HG02885 (cell line): ENCODE measurements around the gene STARD5.

Experiments
- ATAC-seq: cut with Tn5 transposase; IDR thresholded peaks from one replicate; pipeline ENCODE4 v1.9.1; 2021; ENCODE audit warnings: mild to moderate bottlenecking; ENCODE audit not compliant: unreplicated experiment, poor library complexity

STARD5 gene

GRCh38 chr15:81297147-81297572 lies 26.8 kb downstream of the STARD5 start:
- ATAC-seq, result no peak

GRCh38 chr15:81296673-81297072 lies 27.3 kb downstream of the STARD5 start:
- peak; percentile 49 for ATAC-seq

- ATAC-seq, result no peak
Observed at GRCh38 chr15:81296186-81296585, 27.8 kb downstream of the STARD5 start.

- ATAC-seq, result no peak
Observed at GRCh38 chr15:81295486-81296121, 28.3 kb downstream of the STARD5 start.

- ATAC-seq, result no peak
Observed at GRCh38 chr15:81294516-81294880, 29.4 kb downstream of the STARD5 start.

- ATAC-seq, result peak; percentile 63
Observed at GRCh38 chr15:81293728-81294515, 30.0 kb downstream of the STARD5 start.

GRCh38 chr15:81292523-81293001 lies 31.4 kb downstream of the STARD5 start:
- peak; percentile 43 for ATAC-seq

- ATAC-seq, result no peak
Observed at GRCh38 chr15:81291916-81292522, 31.9 kb downstream of the STARD5 start.

GRCh38 chr15:81289910-81290309 lies 34.0 kb downstream of the STARD5 start:
- ATAC-seq, result no peak

- ATAC-seq, result no peak
Observed at GRCh38 chr15:81288616-81289015, 35.3 kb downstream of the STARD5 start.

- no peak for ATAC-seq
Observed at GRCh38 chr15:81288040-81288439, 35.9 kb downstream of the STARD5 start.

- ATAC-seq, result peak; percentile 73
Observed at GRCh38 chr15:81286621-81287121, 37.3 kb downstream of the STARD5 start.

- ATAC-seq, result no peak
Observed at GRCh38 chr15:81285461-81285860, 38.5 kb downstream of the STARD5 start.

GRCh38 chr15:81284256-81285031 lies 39.5 kb downstream of the STARD5 start:
- ATAC-seq, result peak; percentile 45

GRCh38 chr15:81282911-81283310 lies 41.0 kb downstream of the STARD5 start:
- ATAC-seq, result no peak

- ATAC-seq, result no peak
Observed at GRCh38 chr15:81282606-81282895, 41.4 kb downstream of the STARD5 start.

- no peak for ATAC-seq
Observed at GRCh38 chr15:81281766-81282605, 42.0 kb downstream of the STARD5 start.

- ATAC-seq, result no peak
Observed at GRCh38 chr15:81281456-81281735, 42.5 kb downstream of the STARD5 start.

GRCh38 chr15:81280696-81281455 lies 43.1 kb downstream of the STARD5 start:
- no peak for ATAC-seq
